ENCODE data around the gene TNNI3K.

Gene TNNI3K

GRCh38 chr1:74343216-74343615 is 108.0 kb downstream of the TNNI3K start:
- H3K4me3 ChIP-seq (ENCODE audit: low read depth, low read length) = no peak overlapping the region
- DNase-seq (ENCODE audit: low read depth) = no peak
- TF ChIP-seq CTCF (IDR thresholded peaks at IDR 0.05; ENCODE audit: low read depth, low read length, missing control alignments) = no peak
- in situ Hi-C loops (cut with HindIII; ENCODE audit: low sequenced_read_pairs) = no loop called here

- DNase-seq (ENCODE audit: low read depth) = no peak
- no peak for TF ChIP-seq CTCF (IDR thresholded peaks at IDR 0.05; ENCODE audit: low read depth, low read length, missing control alignments)
- in situ Hi-C loops (cut with HindIII; ENCODE audit: low sequenced_read_pairs) = no loop called here
- no peak overlapping the region for H3K4me3 ChIP-seq (ENCODE audit: low read depth, low read length)
Observed at GRCh38 chr1:74344387-74344786, 109.2 kb downstream of the TNNI3K start.

GRCh38 chr1:74356493-74356892 is 121.3 kb downstream of the TNNI3K start:
- no peak overlapping the region for H3K4me3 ChIP-seq (ENCODE audit: low read depth, low read length)
- DNase-seq (ENCODE audit: low read depth) = no peak
- no peak for TF ChIP-seq CTCF (IDR thresholded peaks at IDR 0.05; ENCODE audit: low read depth, low read length, missing control alignments)
- in situ Hi-C loops (cut with HindIII; ENCODE audit: low sequenced_read_pairs) = no loop called here

GRCh38 chr1:74357150-74357549 is 122.0 kb downstream of the TNNI3K start:
- in situ Hi-C loops (cut with HindIII; ENCODE audit: low sequenced_read_pairs) = no loop called here

GRCh38 chr1:74357756-74358155 is 122.6 kb downstream of the TNNI3K start:
- no peak overlapping the region for H3K4me3 ChIP-seq (ENCODE audit: low read depth, low read length)
- no peak for DNase-seq (ENCODE audit: low read depth)
- TF ChIP-seq CTCF (IDR thresholded peaks at IDR 0.05; ENCODE audit: low read depth, low read length, missing control alignments) = no peak
- in situ Hi-C loops (cut with HindIII; ENCODE audit: low sequenced_read_pairs) = no loop called here

More at GRCh38 chr1:74357150-74357549, 122.0 kb downstream of the TNNI3K start:
- TF ChIP-seq CTCF (IDR thresholded peaks at IDR 0.05; ENCODE audit: low read depth, low read length, missing control alignments) = no peak
- H3K4me3 ChIP-seq (ENCODE audit: low read depth, low read length) = no peak overlapping the region
- DNase-seq (ENCODE audit: low read depth) = no peak

- in situ Hi-C loops (cut with HindIII; ENCODE audit: low sequenced_read_pairs) = no loop called here
- DNase-seq (ENCODE audit: low read depth) = no peak
- no peak for TF ChIP-seq CTCF (IDR thresholded peaks at IDR 0.05; ENCODE audit: low read depth, low read length, missing control alignments)
- no peak overlapping the region for H3K4me3 ChIP-seq (ENCODE audit: low read depth, low read length)
Observed at GRCh38 chr1:74362691-74363090, 127.5 kb downstream of the TNNI3K start.

GRCh38 chr1:74363220-74363619 is 128.0 kb downstream of the TNNI3K start:
- H3K4me3 ChIP-seq (ENCODE audit: low read depth, low read length) = no peak overlapping the region
- no peak for TF ChIP-seq CTCF (IDR thresholded peaks at IDR 0.05; ENCODE audit: low read depth, low read length, missing control alignments)
- in situ Hi-C loops (cut with HindIII; ENCODE audit: low sequenced_read_pairs) = no loop called here
- DNase-seq (ENCODE audit: low read depth) = no peak

Measured in astrocyte of the cerebellum (primary cell).